Tibial nerve (tissue), 4 donors: ENCODE data around the gene HERC3. TPM values are rescaled to one million over a fixed set of nuclear protein-coding genes. Genes with fewer than 3 reads are reported as not detected.
"Not testable (repeated sequence)": the region's sequence is repeated elsewhere in the genome, so short reads cannot be mapped to it uniquely, and the experiment has no call there.

Experiments used
- DNase-seq, 2 donors: peaks; one replicate each; pipeline ENCODE4 v3.0.0-alpha.2; 2019; ENCODE audit warnings: low spot score in 2 of 2
- H3K27ac ChIP-seq, 4 donors: fragments of 200-600 bp; sonication (generic) in 3 of 4; one replicate each; pipeline ENCODE4 v1.5.1; 2017 to 2019; ENCODE audit warnings: mild to moderate bottlenecking in 1 of 4
- H3K27me3 ChIP-seq, 2 donors: fragments of 200-600 bp; sonication (generic) in 1 of 2; one replicate each; pipeline versions ENCODE4 v1.5.1 to v1.6.0; 2017 to 2019
- H3K36me3 ChIP-seq, 3 donors: fragments of 200-600 bp; sonication (generic); one replicate each; pipeline ENCODE4 v1.5.1; 2018 to 2019
- H3K4me1 ChIP-seq, 4 donors: fragments of 200-600 bp; sonication (generic) in 3 of 4; one replicate each; pipeline ENCODE4 v1.5.1; 2017 to 2019
- H3K4me3 ChIP-seq, 4 donors: fragments of 200-600 bp; sonication (generic) in 3 of 4; one replicate each; pipeline ENCODE4 v1.5.1; 2017 to 2019; ENCODE audit warnings: mild to moderate bottlenecking in 1 of 4, moderate library complexity in 1 of 4
- H3K9me3 ChIP-seq, 4 donors: fragments of 200-600 bp; sonication (generic) in 3 of 4; one replicate each; pipeline ENCODE4 v1.5.1; 2017 to 2019
- EP300 ChIP-seq, 2 donors: sonication (generic); formaldehyde crosslinking; IDR thresholded peaks; one replicate each; pipeline ENCODE4 v1.6.1; 2017; ENCODE audit warnings: antibody characterized with exemption in 2 of 2, mild to moderate bottlenecking in 1 of 2
- POLR2A ChIP-seq, 2 donors: fragments of 450-650 bp; IDR thresholded peaks; one replicate each; pipeline ENCODE4 v1.6.1; 2017; ENCODE audit warnings: antibody characterized with exemption in 2 of 2, mild to moderate bottlenecking in 2 of 2, moderate library complexity in 2 of 2
- WGBS, 2 donors: methylation state at CpG; one replicate each; pipeline ENCODE4 v1.1.5; 2018; 5-methylcytosine and 5-hydroxymethylcytosine counted together
- total RNA-seq, 4 donors: library from RNA; depleted of rRNA; stranded (reverse); fragments of >200 nt; gene quantifications; one replicate each; pipeline ENCODE4 v1.1.0, GENCODE V29; 2016
- TF ChIP-seq, protein P1 (sequence below), 5 experiments: fragments of 200-600 bp in 3 of 5; fragments of 450-650 bp in 2 of 5; sonication (generic) in 3 of 5; IDR thresholded peaks; one replicate each; pipeline ENCODE4 v1.5.1; 2016 to 2019; ENCODE audit warnings: antibody characterized with exemption in 5 of 5, mild to moderate bottlenecking in 3 of 5, moderate library complexity in 2 of 5

HERC3 gene
- total RNA-seq, 4 donors from 2014 or later: 30.0 to 61.0 (median 42.0) TPM

DNA sequence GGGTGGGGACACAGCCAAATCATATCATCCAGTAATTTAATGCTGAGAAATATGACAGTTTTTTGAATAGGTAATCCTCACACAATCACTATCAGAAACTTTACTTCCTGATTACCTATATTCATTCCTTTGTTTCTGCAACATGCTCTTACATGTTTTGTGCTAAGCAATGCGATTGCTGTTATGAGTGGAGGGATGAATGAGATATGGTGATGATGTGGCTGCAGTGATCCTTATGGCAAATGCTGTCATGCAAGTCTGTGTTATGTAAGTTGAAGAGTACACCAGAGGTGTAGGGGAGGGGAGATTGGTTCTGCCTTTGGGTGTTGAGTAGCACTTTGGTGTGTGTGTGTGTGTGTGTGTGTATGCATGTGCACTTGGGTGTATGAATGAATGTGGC, 14.6 kb downstream of the HERC3 start:
- peaks cover 2 to 29% (median 22%) of the 10 kb centered on the region in 4 donors for H3K4me1 ChIP-seq
- H3K27ac ChIP-seq: no peak overlapping the region
- H3K4me3 ChIP-seq: no peak overlapping the region
- TF ChIP-seq, protein P1, sequence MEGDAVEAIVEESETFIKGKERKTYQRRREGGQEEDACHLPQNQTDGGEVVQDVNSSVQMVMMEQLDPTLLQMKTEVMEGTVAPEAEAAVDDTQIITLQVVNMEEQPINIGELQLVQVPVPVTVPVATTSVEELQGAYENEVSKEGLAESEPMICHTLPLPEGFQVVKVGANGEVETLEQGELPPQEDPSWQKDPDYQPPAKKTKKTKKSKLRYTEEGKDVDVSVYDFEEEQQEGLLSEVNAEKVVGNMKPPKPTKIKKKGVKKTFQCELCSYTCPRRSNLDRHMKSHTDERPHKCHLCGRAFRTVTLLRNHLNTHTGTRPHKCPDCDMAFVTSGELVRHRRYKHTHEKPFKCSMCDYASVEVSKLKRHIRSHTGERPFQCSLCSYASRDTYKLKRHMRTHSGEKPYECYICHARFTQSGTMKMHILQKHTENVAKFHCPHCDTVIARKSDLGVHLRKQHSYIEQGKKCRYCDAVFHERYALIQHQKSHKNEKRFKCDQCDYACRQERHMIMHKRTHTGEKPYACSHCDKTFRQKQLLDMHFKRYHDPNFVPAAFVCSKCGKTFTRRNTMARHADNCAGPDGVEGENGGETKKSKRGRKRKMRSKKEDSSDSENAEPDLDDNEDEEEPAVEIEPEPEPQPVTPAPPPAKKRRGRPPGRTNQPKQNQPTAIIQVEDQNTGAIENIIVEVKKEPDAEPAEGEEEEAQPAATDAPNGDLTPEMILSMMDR (IDR thresholded peaks at IDR 0.05): no peak
- TF ChIP-seq EP300 (IDR thresholded peaks at IDR 0.05) (no peak), POLR2A (IDR thresholded peaks at IDR 0.05) (no peak)
- WGBS, 2 donors: 96 to 97% methylated on average over 1 of the region's 1 CpG
- DNase-seq: no peak
- peaks cover 0 to 36% (median 3%) of the 10 kb centered on the region in 3 donors for H3K36me3 ChIP-seq
- H3K9me3 ChIP-seq: no peaks in the 10 kb centered on the region
- no peaks in the 10 kb centered on the region for H3K27me3 ChIP-seq

DNA sequence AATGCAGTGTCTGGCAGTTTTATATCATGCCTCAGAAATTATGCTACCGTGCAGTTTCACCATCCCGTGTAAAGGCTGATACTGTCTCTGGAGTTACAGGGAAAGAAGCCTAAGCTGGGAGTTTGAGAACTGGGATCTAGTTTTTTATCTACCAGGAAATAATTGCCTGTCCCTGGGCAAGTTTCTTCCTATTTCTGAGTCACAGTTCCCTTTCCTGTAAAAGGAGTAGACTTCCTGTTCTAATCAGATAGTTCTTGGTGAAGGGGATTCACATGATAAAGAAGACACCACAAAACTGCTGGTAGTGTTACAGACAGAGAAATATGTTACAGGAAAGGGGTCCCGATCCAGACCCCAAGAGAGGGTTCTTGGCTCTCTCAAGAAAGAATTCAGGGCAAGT, 17.1 kb downstream of the HERC3 start:
- peak overlapping the region in 2 of 4 donors; percentile 80 to 84 for H3K27ac ChIP-seq
- peak in 1 of 2 donors; percentile 24 for TF ChIP-seq EP300 (IDR thresholded peaks at IDR 0.05)
- no peak for TF ChIP-seq POLR2A (IDR thresholded peaks at IDR 0.05)
- TF ChIP-seq, protein P1 (IDR thresholded peaks at IDR 0.05): no peak
- H3K4me1 ChIP-seq: peaks cover 2 to 53% (median 38%) of the 10 kb centered on the region in 4 donors
- no peak overlapping the region for H3K4me3 ChIP-seq
- H3K9me3 ChIP-seq: no peaks in the 10 kb centered on the region
- peaks cover 0 to 36% (median 3%) of the 10 kb centered on the region in 3 donors for H3K36me3 ChIP-seq
- DNase-seq: no peak
- 88 to 93% methylated on average over 3 of the region's 3 CpGs for WGBS, 2 donors
- no peaks in the 10 kb centered on the region for H3K27me3 ChIP-seq

DNA sequence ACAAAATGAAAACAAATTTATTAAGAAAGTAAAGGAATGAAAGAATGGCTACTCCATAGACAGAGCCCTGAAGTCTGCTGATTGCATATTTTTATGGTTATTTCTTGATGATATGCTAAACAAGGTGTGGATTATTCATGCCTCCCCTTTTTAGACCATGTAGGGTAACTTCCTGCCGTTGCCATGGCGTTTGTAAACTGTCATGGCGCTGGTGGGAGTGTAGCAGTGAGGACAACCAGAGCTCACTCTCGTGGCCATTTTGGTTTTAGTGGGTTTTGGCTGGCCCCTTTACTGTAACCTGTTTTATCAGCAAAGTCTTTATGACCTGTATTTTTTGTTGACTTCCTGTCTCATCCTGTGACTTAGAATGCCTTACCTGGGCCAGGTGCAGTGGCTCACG, 17.5 kb downstream of the HERC3 start:
- Histone ChIP-seq H3K27ac (peak overlapping the region in 2 of 4 donors; percentile 80 to 84), H3K36me3 (peaks cover 0 to 36% (median 3%) of the 10 kb centered on the region in 3 donors), H3K4me1 (peaks cover 2 to 58% (median 38%) of the 10 kb centered on the region in 4 donors)
- not testable (repeated sequence) for H3K4me3 ChIP-seq, DNase-seq, H3K27me3 ChIP-seq, H3K9me3 ChIP-seq
- 94 to 97% methylated on average over 5 of the region's 5 CpGs for WGBS, 2 donors

DNA sequence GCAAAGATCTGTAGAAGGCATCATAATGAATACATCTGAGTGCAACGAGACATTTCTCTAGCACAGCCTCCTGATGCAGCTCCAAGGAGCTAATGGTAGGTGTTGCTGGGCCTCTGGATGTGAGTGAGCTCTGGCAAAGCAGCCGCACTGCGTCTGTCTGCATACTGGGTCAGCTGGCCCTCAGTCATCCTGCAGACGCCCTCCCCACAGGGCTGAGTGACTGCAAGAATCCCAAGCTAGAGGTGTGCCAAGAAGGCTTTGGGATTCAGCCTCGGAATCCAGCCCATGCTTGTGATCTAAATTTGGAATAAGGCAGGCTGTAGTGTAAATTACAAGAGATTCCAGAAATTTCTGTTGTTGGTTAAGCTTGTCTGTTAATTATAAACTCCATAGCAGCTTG, 18.5 kb downstream of the HERC3 start:
- TF ChIP-seq, protein P1 (IDR thresholded peaks at IDR 0.05): no peak
- TF ChIP-seq EP300 (IDR thresholded peaks at IDR 0.05): peak in 1 of 2 donors; percentile 12
- Histone ChIP-seq H3K4me3 (no peak overlapping the region), H3K4me1 (peaks cover 2 to 67% (median 38%) of the 10 kb centered on the region in 4 donors), H3K27ac (peak overlapping the region; percentile 28 to 84 (median 65)), H3K27me3 (no peaks in the 10 kb centered on the region), H3K9me3 (no peaks in the 10 kb centered on the region), H3K36me3 (peaks cover 0 to 35% (median 3%) of the 10 kb centered on the region in 3 donors)
- 26 to 31% methylated on average over 5 of the region's 5 CpGs for WGBS, 2 donors
- no peak for DNase-seq

DNA sequence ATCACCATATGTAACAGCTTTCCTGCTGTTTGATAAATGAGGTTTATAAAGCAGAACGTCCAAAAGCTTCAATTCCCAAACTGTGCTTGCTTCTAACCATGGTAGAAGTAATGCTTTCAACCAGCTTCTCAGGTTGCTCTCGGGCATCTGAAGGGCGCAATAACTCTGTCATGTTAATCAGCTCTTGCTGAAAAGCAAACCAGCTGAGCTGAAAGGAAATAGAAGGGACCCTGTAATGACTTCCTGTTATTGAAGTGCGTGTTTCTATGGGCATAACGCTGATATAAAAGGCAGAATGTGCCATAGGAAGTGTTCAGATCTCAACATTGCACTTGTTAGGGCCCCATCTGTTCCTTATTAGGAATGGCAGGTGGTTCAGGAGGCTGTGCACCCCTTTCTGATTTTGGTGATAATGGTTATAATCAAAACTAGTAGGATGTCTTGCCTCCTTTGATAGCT, 21.2 kb downstream of the HERC3 start:
- H3K9me3 ChIP-seq: no peaks in the 10 kb centered on the region
- DNase-seq: no peak
- no peak overlapping the region for H3K4me3 ChIP-seq
- H3K27me3 ChIP-seq: no peaks in the 10 kb centered on the region
- peaks cover 2 to 84% (median 41%) of the 10 kb centered on the region in 4 donors for H3K4me1 ChIP-seq
- 48 to 50% methylated on average over 5 of the region's 5 CpGs for WGBS, 2 donors
- H3K36me3 ChIP-seq: peaks cover 0 to 9% (median 0%) of the 10 kb centered on the region in 3 donors
- H3K27ac ChIP-seq: peak overlapping the region; percentile 11 to 80 (median 56)
- TF ChIP-seq, protein P1 (IDR thresholded peaks at IDR 0.05): no peak
- TF ChIP-seq EP300 (IDR thresholded peaks at IDR 0.05): peak in 1 of 2 donors; percentile 31
